Choroid plexus epithelial cell (primary cell): ENCODE results near the gene C12orf57.
A peak's percentile ranks its signal among the peaks of the same experiment; 100 is the strongest.

ENCODE experiments used
- DNase-seq: peaks from one replicate; pipeline ENCODE4 v3.0.0-alpha.2; 2010; ENCODE audit warnings: low read depth
- H3K4me3 ChIP-seq: 2 replicates; pipeline ENCODE4 v1.5.1; 2011; ENCODE audit warnings: low read depth, mild to moderate bottlenecking, control low read depth, low read length, moderate library complexity
- TF ChIP-seq, protein P1 (sequence below): conservative IDR thresholded peaks from 2 replicates; pipeline ENCODE4 v1.5.1; 2011; ENCODE audit warnings: low read depth, mild to moderate bottlenecking, control low read depth, inconsistent platforms, low read length, moderate library complexity

C12orf57 gene

DNA sequence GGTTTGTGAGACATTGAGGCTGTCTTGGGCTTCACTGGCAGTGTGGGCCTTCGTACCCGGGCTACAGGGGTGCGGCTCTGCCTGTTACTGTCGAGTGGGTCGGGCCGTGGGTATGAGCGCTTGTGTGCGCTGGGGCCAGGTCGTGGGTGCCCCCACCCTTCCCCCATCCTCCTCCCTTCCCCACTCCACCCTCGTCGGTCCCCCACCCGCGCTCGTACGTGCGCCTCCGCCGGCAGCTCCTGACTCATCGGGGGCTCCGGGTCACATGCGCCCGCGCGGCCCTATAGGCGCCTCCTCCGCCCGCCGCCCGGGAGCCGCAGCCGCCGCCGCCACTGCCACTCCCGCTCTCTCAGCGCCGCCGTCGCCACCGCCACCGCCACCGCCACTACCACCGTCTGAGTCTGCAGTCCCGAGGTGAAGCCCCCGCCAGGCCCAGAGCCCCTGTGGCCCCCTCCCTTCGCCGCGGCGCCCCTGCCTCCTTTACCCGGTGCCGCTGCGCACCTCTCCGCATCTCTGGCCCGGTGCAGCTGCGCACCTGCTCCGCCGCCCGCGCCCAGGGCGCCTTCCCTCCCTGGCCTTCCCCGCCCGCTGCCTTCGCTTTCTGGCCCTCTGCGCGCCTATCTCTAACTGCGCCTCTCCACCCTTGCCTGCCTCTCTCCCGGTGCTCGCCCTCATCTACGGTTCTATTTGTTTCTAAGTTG, 29.4 kb upstream of the C12orf57 start, which contains the start of gene ENO2:
TSS of gene ENO2 (plus strand) at position 335 of the 701 bp plus-strand sequence. CDS start 1,253 bp downstream, outside the sequence.
- TF ChIP-seq, protein P1, sequence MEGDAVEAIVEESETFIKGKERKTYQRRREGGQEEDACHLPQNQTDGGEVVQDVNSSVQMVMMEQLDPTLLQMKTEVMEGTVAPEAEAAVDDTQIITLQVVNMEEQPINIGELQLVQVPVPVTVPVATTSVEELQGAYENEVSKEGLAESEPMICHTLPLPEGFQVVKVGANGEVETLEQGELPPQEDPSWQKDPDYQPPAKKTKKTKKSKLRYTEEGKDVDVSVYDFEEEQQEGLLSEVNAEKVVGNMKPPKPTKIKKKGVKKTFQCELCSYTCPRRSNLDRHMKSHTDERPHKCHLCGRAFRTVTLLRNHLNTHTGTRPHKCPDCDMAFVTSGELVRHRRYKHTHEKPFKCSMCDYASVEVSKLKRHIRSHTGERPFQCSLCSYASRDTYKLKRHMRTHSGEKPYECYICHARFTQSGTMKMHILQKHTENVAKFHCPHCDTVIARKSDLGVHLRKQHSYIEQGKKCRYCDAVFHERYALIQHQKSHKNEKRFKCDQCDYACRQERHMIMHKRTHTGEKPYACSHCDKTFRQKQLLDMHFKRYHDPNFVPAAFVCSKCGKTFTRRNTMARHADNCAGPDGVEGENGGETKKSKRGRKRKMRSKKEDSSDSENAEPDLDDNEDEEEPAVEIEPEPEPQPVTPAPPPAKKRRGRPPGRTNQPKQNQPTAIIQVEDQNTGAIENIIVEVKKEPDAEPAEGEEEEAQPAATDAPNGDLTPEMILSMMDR: no peak
- DNase-seq: peak; percentile 55
- peak within 1 kb of the TSS; percentile 69 for H3K4me3 ChIP-seq

DNA sequence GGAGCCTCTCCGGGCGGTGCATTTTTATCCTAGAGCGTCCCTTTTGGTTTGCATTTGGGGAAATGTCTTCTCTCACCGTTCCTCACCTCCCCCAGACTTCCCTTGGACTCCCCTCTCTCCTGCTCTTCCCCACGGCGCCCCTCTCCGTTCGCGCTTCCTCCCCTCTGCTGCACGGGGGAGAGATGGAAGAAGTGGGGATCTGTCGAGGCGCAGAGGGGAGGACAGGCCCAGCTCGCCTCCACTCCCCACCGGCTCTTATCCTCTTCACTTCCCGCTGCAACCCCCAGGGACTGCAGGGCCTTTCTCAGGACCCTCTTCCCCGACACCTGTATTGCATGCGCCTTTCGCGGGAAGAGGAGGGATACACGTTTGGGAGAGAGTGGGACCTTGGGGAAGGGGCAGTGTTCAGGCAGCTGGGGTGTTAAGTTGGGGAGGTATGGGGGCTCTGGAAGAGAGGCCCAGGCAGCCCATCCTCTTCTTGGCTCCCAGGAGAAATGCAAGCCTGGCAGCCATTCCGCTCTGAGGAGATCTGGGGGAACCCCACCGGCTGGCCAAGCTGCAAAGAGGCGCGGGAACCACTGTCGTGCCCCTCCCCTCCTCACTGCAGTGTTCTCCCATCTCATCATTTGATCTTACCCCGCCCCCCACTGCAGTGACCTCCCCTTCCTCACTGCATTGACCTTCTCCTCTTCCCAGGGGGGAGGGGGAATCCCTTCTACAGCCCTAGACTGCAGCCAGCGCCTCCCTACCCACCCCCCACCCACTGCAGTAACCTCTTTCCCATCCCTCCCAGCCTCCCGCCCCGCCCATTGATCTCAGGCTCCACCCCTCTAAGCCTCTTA, 28.7 kb upstream of the C12orf57 start:
- no peak for DNase-seq
- H3K4me3 ChIP-seq: peak overlapping the region; percentile 69
- TF ChIP-seq, protein P1: no peak

DNA sequence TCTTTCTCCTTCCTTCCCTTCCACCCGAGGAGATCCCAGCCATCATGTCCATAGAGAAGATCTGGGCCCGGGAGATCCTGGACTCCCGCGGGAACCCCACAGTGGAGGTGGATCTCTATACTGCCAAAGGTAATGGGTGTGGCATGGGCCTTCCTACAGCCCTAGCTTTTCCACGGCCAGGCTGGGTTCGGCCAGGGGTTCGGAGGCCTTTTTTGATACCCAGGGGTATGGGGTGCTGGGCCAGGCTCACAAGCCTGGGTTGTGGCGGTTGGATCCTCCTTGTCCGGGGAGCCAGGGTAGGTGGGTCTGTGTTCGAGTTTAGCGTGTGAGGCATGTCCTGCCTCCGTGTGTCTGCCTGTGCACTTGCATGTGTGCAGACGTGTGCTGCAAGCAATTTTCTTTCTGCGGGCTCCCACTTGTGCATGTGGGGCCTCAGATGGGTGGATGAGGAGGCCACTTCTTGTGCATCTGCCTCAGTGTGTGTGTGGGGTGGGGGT, 28.0 kb upstream of the C12orf57 start:
- DNase-seq: no peak
- TF ChIP-seq, protein P1: no peak
- H3K4me3 ChIP-seq: no peak overlapping the region

DNA sequence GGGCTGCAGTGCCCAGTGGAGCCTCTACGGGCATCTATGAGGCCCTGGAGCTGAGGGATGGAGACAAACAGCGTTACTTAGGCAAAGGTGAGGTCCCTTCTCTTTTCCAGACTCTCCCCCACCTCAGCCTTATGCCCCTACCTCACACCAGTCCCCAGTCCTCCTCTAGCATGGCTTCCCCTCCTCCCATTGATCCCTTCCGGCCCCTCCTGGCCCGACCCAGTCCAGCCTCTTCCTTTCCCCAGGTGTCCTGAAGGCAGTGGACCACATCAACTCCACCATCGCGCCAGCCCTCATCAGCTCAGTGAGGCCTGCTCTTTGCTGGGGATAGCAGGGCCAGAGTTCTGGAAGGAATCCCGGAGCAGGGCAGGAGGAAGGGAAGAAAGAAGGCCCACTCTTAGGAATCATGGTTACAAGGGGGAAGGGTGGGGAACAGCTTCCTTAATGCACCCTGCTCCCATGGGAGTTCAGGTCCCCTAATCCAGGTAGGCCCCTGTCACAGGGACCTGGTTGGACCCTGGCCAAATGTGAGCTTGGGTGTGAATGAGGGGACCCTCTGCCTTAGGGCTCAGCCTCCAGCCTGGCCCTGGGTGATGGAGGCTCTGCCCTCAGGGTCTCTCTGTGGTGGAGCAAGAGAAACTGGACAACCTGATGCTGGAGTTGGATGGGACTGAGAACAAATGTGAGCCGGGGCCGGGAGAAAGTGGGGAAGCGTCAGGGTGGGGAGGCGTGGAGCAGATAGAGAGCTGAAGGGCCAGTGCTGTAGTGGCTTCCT, 27.2 kb upstream of the C12orf57 start:
- no peak for DNase-seq
- TF ChIP-seq, protein P1: no peak
- H3K4me3 ChIP-seq: no peak overlapping the region

DNA sequence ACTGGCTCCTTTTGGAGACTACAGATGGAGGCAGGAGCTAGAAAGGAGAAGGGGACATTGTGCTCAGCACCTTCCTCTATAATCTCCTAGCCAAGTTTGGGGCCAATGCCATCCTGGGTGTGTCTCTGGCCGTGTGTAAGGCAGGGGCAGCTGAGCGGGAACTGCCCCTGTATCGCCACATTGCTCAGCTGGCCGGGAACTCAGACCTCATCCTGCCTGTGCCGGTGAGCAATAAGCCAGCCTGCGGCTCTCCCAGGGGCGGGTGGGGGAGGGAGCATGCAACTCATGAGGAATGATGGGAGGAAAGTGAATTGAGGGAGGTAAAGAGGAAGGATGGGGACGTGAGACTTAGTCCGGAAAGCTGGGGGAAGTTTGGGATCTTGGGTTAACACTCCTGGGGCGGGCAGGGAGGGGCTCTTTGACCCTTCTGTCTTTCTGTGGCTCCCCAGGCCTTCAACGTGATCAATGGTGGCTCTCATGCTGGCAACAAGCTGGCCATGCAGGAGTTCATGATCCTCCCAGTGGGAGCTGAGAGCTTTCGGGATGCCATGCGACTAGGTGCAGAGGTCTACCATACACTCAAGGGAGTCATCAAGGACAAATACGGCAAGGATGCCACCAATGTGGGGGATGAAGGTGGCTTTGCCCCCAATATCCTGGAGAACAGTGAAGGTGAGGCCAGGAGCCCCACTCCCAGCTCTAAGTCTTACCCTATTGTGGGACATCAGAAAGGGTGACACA, 26.2 kb upstream of the C12orf57 start:
- no peak overlapping the region for H3K4me3 ChIP-seq
- no peak for DNase-seq
- TF ChIP-seq, protein P1: no peak

DNA sequence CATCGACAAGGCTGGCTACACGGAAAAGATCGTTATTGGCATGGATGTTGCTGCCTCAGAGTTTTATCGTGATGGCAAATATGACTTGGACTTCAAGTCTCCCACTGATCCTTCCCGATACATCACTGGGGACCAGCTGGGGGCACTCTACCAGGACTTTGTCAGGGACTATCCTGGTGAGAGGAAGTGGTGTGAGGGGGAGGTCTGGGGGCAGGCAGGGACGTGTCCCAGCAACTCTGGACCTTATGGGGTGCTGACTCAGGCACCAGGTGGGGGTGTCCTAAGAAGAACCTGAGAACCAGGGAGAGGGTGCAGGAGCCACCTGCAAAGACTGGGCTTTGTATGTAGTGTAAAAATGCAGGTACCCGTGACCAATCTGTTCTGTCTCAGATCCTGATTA, 24.2 kb upstream of the C12orf57 start:
- no peak overlapping the region for H3K4me3 ChIP-seq
- DNase-seq: no peak
- TF ChIP-seq, protein P1: peak; percentile 9
